ENCODE results near the gene MFSD6.

The MFSD6 gene

DNA sequence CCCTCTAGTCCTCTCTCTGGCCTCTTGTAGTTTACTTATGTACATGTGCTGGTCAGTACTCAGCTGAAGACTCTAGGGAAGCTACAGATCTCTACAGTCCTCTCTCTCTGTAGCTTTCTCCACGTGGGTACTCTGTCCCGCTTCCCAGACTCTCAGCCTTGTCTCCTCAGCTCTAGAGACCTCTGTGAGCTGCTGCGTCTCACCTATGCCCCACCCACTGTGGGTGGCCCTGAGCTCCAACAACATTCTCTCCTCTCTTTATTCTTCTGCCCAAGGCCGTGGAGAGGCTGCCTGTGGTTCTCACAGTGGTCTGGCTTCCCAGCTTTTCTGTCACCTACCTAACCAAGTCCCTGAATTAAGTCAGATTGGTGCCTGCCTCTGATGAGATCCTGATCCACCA, 33.4 kb downstream of the MFSD6 start:
- no peak for DNase-seq

DNA sequence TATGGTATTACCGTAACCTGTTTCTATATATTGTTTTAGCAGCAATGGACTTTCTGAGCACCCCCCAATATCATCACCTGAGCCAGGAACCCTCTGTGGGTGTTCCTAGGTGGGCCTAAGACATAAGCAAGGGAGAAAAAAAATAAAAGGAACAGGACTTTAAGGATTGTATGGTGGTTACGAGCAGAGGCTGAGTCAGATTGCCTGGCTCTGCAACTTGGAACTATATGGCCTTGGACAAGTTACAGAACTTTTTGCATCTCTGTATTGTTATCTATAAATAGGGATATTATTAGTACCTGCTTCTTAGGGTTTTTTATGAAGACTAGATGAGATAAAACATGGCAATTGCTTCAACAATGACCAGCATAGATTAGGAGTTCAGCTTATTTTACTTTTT, 34.9 kb downstream of the MFSD6 start:
- DNase-seq = no peak

DNA sequence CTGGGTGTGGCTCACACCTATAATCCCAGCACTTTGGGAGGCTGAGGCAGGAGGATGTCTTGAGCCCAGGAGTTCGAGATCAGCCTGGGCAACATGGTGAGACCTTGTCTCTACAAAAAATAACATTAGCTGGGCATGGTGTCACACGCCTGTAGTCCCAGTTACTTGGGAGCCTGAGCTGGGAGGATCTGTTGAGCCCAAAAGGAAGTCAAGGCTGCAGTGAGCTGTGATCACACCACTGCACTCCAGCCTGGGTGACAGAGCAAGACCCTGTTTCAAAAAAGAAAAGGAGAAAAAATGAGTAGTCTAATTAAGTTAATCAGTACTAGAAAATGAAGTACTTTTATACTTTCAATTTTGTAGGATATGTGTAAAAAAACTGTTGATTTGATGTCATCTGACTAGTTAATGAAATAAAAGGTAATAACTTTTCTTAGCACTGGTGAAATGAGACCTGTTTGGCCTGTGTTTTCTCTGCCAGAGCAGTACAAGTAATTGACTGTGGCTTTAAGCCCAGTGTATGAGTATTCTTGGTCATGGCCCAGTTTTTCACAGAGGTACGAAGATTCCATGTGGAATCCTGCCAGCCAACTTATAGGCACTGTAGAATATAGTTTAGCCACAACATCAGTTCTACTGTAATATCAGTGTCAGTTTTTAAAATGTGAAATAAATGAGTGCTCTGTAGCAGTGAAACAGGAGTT, 35.8 kb downstream of the MFSD6 start:
- no peak for DNase-seq

DNA sequence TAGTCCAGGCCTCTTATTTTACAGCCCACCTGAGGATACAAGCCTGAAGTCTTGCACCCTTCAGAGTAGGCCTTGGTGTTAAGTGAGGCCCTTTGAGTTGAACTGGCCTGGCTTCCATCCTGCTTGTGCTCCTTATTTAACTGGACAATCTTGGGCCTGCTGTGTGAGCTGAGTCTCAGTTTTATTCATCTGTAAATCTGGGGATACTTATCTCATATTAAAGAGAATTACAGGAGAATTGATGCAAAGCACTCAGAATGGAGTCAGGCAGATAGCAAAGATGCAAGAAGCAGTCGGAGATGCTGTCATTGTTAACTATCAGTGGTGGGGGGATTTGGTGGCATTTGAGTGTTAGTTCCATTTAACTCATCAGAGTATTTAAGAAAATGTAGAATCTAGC, 36.8 kb downstream of the MFSD6 start:
- DNase-seq = no peak

DNA sequence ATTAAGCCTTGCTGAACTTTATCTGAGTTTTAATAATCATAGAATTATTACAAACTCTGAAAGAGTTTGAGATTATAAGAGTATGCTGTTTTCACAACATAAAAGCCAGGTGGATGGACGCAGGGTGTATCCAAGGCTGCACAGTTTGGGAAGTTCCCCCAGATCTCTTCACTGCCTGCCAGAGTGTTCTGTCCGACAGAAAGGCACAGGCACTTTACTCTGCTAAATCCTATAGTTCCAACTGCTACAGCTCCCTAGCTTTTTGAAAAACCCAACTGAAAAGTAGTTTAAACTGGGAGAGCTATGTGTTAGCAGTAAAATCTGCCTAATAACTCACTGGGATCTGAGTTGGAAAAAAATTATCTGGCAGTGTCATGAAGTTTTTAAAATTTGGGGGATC, 38.0 kb downstream of the MFSD6 start:
- no peak for DNase-seq

DNA sequence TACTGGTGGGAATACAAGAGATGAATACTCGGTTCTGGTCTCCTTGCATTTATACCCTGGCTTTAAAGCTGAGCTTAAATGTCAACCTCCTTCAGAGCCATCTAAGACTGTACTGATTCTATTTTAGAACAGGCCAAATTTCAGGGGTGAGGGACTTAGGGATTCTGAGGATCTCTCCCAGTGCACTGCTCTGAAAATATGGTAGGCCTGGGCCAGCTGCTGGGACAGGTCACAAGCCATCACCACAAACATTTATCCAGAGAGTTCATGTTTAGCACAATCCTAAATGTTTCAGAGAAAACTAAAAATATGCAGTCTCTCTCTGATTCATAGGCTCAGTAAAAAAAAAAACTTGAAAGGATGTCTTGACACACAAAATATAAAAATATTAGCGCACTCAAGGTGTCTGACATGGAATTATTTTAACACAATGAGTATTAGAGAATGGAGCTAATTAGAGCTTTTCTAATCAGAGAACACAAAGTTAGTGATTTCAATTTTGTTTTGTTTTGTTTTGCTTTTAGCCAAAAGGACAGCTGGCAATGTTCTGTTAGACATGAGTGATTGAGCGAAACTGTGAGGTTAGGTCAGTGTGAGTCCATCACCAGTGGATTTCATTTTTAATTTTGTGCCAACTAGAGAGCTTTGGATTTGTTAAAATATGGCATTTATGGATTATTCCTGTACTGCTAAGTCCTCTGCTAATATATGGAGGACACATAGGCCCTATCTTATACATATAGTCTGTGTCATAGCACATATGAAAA, 38.8 kb downstream of the MFSD6 start:
- no peak for DNase-seq

DNA sequence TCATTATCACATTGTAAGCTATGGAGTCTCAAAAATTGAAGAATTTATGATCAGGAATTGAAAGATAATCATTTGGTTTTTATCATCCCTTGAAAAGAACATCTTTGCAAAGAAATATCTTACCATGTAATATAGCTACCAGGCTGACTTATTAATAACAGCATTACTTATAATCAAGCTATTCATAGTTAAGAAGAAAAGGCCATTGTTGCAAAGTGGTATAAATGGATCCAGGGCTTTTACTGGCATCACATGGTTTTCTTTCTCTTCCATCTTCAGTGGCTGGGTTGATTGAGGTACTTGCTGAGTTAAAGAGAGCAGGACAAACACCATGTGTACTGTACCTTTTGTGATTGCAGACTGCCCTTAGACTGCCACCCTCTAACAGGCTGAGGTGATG, 39.6 kb downstream of the MFSD6 start:
- no peak for DNase-seq

DNA sequence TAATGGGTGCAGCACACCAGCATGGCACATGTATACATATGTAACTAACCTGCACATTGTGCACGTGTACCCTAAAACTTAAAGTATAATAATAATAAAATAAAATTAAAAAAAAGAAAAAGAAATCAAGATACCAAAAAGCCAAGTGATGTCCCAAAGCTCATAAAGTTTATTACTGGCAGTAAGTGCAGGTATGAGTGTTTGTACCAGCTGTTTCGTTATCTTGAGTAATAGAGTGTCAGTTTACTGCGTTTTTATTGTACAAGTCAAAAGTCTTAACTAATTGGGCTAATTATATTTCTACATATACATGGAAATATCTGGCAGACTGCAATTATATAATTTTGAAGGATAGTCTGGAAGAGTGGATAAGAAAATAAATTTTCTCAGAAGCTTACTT, 41.8 kb downstream of the MFSD6 start:
- DNase-seq = no peak

DNA sequence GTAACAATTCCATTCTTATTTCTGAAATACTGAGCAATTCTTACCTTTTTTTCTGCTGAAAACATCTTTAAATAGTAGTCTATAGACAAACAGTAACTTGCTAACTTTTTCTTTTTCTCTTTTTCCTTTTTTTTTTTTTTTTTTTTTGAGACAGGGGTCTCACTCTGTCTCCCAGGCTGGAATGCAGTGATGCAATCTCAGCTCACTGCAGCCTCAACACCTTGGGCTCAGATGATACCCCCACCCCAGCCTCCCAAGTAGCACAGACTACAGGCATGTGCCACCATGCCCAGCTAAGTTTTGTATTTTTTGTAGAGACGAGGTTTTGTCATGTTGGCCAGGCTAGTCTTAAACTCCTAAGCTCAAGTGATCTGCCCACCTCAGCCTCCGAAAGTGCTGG, 42.2 kb downstream of the MFSD6 start:
- DNase-seq = no peak

DNA sequence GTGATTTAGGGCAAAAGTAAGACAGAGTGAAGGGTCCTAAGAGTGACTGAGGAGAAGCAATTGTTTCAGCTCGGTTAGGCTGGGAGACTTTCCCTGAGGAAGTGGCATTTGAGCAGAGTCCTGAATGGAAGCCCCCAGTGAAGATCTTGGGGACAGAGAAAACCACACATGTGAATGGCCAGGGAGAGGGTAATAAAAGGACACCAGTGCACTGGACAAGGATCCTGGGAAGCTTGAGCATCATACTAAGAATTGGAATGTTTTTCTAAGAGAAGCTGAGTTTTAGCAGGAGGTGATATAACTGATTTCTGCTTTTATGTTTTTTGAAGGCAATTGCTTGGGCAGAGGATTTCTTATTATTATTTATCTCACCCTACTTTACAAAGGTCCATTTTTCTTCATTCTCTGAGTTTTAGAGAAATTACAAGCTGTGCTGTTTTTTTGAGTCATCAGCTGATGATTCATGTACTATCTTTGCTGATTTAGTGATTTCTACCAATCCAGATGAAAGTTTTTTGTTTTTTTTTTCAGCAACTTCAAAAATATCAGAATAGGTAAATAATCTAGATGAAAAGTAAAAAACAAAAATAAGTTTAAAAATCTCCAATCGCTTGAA, 43.5 kb downstream of the MFSD6 start:
- DNase-seq = no peak

DNA sequence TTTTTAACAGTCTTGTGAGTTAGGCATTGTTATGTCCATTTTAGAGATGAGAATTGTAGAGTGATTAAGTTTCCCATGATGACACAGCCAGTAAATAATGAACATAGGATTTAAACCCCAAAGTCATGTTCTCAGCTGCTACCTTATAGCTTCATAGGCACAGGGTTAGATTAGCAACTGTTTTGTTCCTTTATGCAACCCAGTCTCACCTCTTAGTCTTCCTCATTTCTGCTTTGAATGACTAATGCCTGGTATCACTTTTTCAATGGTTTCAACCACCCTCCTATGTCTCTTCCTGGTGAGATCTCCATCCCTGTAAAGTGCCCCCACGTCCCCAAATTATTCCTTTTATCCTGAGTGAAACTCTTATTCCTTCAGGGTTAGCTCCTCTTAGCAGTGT, 44.3 kb downstream of the MFSD6 start:
- DNase-seq = no peak

DNA sequence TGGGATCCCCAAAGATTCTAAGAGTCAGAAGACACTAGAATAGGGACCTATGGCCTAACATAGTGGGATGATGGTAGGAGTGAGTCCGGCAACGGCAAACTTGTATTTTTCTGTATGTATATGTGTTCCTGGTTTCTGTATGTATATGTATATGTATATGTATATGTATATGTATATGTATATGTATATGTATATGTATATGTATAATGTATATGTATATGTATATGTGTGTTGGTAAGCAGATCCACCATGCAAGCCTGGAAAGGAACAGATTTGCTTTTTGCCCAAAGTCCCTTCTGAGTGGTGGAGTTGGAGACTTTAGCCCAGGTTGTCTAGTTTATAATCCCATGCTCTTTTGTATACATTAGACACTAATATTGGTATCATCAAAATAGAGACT, 46.6 kb downstream of the MFSD6 start:
- no peak for DNase-seq

DNA sequence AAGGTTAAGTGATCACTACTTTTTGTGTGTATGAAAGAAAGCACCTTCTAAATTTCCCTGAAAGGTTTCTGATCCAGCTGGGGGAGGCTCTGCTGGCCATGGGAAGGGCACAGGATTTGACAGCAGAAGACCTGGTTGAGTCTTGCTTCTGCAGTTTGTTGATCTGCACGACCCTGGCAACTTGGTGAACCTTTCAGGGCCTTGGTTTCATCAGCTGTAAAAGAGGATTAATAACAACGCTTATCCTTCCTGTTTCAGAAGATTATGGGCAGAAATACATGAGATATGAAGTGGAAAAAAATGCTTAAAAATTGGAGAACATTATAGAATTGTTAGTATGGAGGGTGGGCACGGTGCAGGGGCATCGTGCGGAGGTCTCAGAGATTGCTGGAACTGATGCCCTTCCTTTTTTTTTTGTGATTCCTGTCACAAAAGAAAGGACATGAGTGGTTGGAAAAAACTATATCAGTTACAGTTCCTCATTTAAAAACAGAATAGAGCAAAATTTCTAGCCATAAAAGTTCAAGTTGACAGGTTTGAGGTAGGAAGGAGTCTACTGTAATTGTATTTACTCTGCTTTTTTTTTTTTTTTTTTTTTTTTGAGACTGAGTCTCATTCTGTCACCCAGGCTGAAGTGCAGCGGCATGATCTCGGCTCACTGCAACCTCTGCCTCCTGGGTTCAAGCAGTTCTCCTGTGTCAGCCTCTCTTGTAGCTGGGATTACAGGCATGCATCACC, 47.4 kb downstream of the MFSD6 start:
- no peak for DNase-seq

DNA sequence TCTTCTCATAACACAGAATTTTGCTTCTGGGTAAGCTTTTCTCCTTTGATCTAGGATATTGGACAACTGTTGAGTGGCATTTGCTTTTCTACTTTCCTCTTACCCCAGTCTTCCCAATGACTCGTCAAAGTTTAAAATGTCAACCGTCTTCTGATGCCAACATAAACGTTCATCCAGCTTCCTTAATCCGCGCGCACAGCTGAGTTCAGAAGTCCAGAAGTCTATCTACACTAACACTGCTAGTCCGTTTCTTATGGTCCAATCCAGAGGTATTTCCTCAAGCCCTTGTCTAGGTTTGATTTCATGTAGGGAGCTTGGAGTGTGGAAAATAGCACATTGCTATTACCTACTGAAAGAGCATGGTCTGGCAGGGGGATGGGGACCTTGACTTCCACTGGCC, 48.7 kb downstream of the MFSD6 start:
- DNase-seq = no peak

DNA sequence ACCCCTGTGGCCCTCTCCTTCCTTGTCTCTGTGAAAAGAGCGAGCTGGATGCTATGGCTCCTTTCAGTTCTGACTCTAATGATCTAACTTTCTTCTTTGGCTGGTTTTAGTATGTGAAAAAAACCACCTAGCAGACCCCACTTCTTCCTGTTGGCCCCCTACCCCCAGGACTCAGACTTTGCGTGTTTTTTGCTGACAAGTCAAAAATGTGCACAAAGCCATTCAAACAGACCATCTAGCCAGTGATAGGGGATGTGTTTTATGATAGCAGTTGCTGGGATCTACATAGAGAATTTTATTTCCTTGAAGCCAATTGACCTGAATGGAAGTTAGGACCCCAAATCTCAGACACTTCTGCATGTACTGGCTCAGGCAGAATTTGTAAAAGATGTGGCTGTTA, 49.1 kb downstream of the MFSD6 start:
- no peak for DNase-seq

DNA sequence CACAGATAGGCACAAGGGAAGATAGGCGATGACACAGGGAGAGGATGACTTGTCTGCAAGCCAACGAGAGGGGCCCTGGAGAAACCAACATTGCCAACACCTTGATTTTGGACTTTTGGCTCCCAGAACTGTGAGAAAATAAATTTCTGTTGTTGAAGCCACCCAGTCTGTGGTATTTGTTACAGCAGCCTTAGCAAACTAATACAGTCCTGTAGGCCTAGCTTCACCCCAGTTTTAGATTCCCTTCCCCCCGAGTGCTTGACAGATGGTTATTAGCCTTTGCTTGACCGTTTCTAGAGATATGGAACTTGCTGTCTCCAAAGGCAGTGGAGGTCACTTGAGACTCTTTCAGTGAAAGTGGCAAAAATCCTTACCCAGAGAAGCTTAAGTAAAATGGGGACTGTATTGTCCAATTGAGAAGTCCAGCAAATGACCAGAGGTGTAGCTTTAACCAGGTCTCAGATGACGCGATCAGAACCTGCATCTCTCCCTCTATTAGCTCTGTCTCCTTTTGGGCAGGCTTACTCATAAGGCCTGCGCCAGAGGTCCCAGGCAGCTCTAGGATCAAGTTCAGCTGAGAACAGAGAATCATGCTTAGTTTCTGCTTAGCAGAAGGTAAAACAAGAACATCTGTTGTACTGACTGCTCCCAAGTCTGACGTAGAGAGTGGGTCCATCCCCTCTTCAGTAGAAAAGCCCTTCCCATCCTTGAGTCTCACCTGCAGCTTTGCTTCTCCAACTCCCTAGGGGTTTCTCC, 50.4 kb downstream of the MFSD6 start:
- no peak for DNase-seq

DNA sequence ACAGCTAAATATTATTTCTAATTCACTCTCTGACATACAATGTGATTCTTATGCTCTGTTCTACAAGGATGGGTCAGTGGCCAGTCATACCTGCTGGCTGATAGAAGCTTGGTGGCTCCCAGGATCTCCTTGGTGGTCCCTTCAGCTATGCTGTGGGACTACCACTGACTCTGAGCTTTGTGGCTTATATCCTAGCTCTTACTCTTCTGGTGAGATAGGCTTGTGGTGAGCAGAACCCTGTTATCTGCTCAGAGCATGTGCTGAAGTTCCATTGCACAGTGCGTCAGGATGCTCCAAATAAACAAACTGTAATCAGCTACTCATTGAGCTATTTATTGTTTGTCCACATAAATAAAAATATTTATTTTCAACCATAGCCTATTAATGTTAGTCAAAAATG, 51.7 kb downstream of the MFSD6 start:
- DNase-seq = no peak

DNA sequence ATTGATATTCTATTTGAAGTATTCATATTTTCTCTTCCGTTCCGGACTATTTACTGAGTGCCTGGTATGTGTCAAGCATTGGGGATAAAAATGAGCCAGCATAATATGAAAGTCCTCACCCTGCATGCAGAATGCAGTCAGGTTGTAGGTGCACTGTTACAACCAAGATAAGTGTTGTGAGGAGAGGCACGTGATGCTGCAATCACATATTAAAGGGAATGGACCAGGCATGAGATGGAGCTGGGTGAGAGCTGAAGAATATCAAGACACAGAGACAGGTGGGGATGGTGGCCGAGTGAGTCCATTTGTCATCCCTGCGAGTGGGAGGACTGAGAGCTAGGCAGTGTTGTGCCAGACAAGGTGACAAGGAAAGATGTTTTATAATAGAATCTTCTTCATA, 52.3 kb downstream of the MFSD6 start:
- no peak for DNase-seq

DNA sequence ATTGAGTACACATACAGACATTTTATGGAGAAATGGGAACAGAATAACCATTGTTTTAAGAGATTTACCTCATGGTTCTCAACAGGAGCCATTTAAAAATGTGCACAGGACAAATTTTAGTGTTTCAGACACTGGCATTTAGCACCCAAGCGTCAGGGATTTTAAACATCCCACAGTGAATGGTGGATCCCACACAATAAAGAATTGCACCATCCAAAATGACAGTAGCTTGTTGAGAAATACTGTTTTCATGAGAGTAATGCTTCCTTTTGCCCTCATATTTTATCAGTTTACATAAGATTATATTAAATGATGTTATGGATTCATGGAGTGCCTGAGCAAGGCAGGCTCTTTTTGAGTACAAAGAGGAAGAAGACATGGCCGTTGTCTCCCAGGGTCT, 54.0 kb downstream of the MFSD6 start:
- DNase-seq = no peak

DNA sequence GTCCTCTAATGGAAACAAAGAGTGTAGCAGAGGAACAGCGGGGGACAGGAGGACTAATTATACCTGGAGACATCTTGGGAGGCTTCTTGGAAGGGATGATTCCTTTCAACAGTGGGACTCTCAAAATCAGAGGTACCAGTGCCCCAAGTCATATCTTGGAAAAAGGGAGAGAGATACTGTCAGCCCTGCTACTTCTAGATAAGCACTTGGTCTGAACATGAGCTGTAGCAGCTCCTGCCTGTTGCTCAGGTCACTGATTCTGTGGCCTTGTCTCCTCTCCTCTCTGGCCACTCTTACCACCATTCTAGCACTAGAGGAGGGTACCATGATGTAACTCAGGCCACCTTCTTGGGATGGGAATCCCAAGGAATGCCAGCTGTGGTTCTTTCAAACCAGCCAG, 54.5 kb downstream of the MFSD6 start:
- DNase-seq = no peak

DNA sequence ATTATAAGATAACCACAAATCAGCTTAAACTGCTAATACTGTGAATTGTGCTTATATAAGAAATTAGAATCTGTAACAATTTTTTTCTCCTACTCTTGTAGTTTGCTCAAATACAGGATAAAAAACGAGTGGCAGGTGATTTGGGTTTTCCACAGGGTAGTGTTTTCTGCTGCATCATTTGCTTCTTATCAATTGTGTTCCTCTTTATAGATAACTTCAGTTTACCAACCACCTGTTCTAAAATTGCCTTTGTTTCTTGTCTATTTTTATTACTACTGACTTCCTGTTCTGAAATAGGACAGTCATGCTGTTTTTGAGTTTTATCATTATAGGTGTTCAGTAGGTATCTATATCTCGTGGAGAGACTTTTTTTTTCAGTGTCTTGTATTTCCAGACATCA, 56.9 kb downstream of the MFSD6 start:
- DNase-seq = no peak

DNA sequence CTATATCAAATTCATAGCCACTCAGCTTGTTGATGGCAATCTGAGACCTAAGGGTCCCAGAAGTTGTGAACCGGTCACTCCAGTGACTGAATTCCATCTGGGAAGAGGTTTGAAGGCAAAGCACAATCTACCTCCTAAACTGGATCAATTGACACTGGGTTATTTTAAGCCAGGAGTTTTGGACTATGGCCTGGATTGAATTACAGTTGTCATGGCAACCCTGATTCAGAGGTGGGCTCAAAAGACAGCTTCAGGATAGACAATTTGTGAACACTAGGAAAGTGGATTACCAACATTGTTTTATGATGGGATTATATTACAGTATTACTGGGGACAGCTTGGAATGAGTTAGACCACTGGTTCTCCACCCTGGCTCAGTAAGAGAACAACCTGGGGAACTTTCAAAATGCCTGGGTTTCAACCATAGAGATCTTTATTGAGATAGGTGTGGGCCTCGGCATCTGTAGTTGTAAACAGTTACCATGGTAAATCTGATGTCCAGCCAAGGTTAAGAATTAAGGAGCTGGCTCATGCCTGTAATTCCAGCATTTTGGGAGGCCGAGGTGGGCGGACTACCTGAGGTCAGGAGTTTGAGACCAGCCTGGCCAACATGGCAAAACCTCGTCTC, 58.8 kb downstream of the MFSD6 start:
- no peak for DNase-seq
